Stimulated activated CD8-positive, alpha-beta memory T cell treated with anti-CD3 and anti-CD28 coated beads, Interleukin-4, amount 100 ng/mL, for 4 hours (primary cell): ENCODE results near the gene IL17D.

Experiments
- DNase-seq, 2 donors: peaks; one replicate each; pipeline ENCODE4 v3.0.0-alpha.2; 2020; ENCODE audit warnings: low read depth in 2 of 2, low spot score in 1 of 2

The IL17D gene

GRCh38 chr13:20689291-20689690, 14.2 kb upstream of the IL17D start:
- no peak for DNase-seq

GRCh38 chr13:20691616-20692015, 11.9 kb upstream of the IL17D start:
- DNase-seq: no peak

GRCh38 chr13:20696073-20696472, 7.4 kb upstream of the IL17D start:
- DNase-seq: no peak

- no peak for DNase-seq
These were observed 3.8 kb upstream of the IL17D start for GRCh38 chr13:20699715-20700114.

- DNase-seq: no peak
These were observed 3.2 kb upstream of the IL17D start for GRCh38 chr13:20700288-20700687.

GRCh38 chr13:20701461-20701860, 2.0 kb upstream of the IL17D start:
- DNase-seq: no peak

- DNase-seq: no peak
These were observed 977 bp upstream of the IL17D start for GRCh38 chr13:20702530-20702914.

GRCh38 chr13:20703780-20704458, 420 bp downstream of the IL17D start:
- DNase-seq: peak; percentile 36 to 60

GRCh38 chr13:20704459-20705069, 1.1 kb downstream of the IL17D start:
- no peak for DNase-seq

- no peak for DNase-seq
These were observed 3.2 kb downstream of the IL17D start for GRCh38 chr13:20706661-20707060.

- no peak for DNase-seq
These were observed 4.7 kb downstream of the IL17D start for GRCh38 chr13:20708216-20708615.

GRCh38 chr13:20709369-20709768, 5.9 kb downstream of the IL17D start:
- no peak for DNase-seq

- DNase-seq: no peak
These were observed 6.3 kb downstream of the IL17D start for GRCh38 chr13:20709782-20710181.

- DNase-seq: no peak
These were observed 8.0 kb downstream of the IL17D start for GRCh38 chr13:20711301-20712044.

GRCh38 chr13:20713014-20713376, 9.5 kb downstream of the IL17D start:
- no peak for DNase-seq

- no peak for DNase-seq
These were observed 10.3 kb downstream of the IL17D start for GRCh38 chr13:20713751-20714150.

- DNase-seq: no peak
These were observed 10.7 kb downstream of the IL17D start for GRCh38 chr13:20714161-20714560.

- DNase-seq: no peak
These were observed 11.2 kb downstream of the IL17D start for GRCh38 chr13:20714563-20715329.

GRCh38 chr13:20715330-20715712, 11.8 kb downstream of the IL17D start:
- no peak for DNase-seq

GRCh38 chr13:20716951-20717350, 13.5 kb downstream of the IL17D start:
- no peak for DNase-seq

- DNase-seq: no peak
These were observed 14.4 kb downstream of the IL17D start for GRCh38 chr13:20717581-20718542.
